Amniotic stem cell (primary cell): ENCODE measurements around the gene PIH1D1.

Experiments
- DNase-seq: peaks from one replicate; lab custom pipeline; 2025; lab: John Stamatoyannopoulos, UW

The PIH1D1 gene

GRCh38 chr19:49434907-49435583, 16.6 kb downstream of the PIH1D1 start:
- DNase-seq = no peak

- DNase-seq = no peak
Observed at GRCh38 chr19:49433240-49433901, 18.2 kb downstream of the PIH1D1 start.

GRCh38 chr19:49432141-49433073, 19.2 kb downstream of the PIH1D1 start:
- no peak for DNase-seq

GRCh38 chr19:49431330-49431749, 20.3 kb downstream of the PIH1D1 start:
- no peak for DNase-seq

- no peak for DNase-seq
Observed at GRCh38 chr19:49430678-49431329, 20.8 kb downstream of the PIH1D1 start.

- no peak for DNase-seq
Observed at GRCh38 chr19:49430172-49430677, 21.4 kb downstream of the PIH1D1 start.

- DNase-seq = no peak
Observed at GRCh38 chr19:49428547-49429451, 22.8 kb downstream of the PIH1D1 start.

- DNase-seq = no peak
Observed at GRCh38 chr19:49427855-49428546, 23.6 kb downstream of the PIH1D1 start.

- DNase-seq = no peak
Observed at GRCh38 chr19:49427339-49427738, 24.3 kb downstream of the PIH1D1 start.

GRCh38 chr19:49425922-49426592, 25.6 kb downstream of the PIH1D1 start:
- no peak for DNase-seq

GRCh38 chr19:49425178-49425577, 26.4 kb downstream of the PIH1D1 start, which contains the start of gene GFY:
Gene GFY (plus strand): TSS chr19:49425388. CDS start chr19:49426431, 1,043 bp downstream.
- DNase-seq = no peak

GRCh38 chr19:49423985-49424303, 27.7 kb downstream of the PIH1D1 start:
- no peak for DNase-seq

GRCh38 chr19:49423071-49423984, 28.3 kb downstream of the PIH1D1 start, which contains the start of gene PTH2:
Gene PTH2 (minus strand): TSS chr19:49423441. CDS start chr19:49423339, 102 bp downstream.
- DNase-seq = no peak

GRCh38 chr19:49422407-49423070, 29.1 kb downstream of the PIH1D1 start:
- DNase-seq = no peak

GRCh38 chr19:49421878-49422202, 29.8 kb downstream of the PIH1D1 start:
- no peak for DNase-seq

GRCh38 chr19:49421039-49421877, 30.4 kb downstream of the PIH1D1 start:
- no peak for DNase-seq

GRCh38 chr19:49420227-49420626, 31.4 kb downstream of the PIH1D1 start:
- DNase-seq = no peak
